GM12878 (cell line): ENCODE data around the gene NFKB2. TPM values are rescaled to one million over a fixed set of nuclear protein-coding genes. Genes with fewer than 3 reads are reported as not detected.

Experiments
- BRCA1 ChIP-seq: IDR thresholded peaks from 2 replicates; pipeline ENCODE4 v1.6.1; 2011; ENCODE audit warnings: low read depth, low read length, improper control_type of control experiment
- CHD1 ChIP-seq: IDR thresholded peaks from 2 replicates; pipeline ENCODE4 v1.6.1; 2012; ENCODE audit warnings: low read depth, low read length, improper control_type of control experiment
- CHD4 ChIP-seq: fragments of 200-600 bp; sonication (generic); IDR thresholded peaks from 2 replicates; pipeline ENCODE4 v1.6.1; 2016; ENCODE audit warnings: mild to moderate bottlenecking
- FOS ChIP-seq: IDR thresholded peaks from 3 replicates; pipeline ENCODE4 v1.6.1; 2011; ENCODE audit warnings: borderline replicate concordance; ENCODE audit not compliant: insufficient read length; ENCODE audit errors: extremely low read depth
- IKZF2 ChIP-seq, 2 experiments: fragments of 450-650 bp; IDR thresholded peaks; 2 replicates each; pipeline ENCODE4 v1.6.1; 2017; ENCODE audit warnings: mild to moderate bottlenecking in 2 of 2, moderate library complexity in 2 of 2
- JUNB ChIP-seq: IDR thresholded peaks from 2 replicates; pipeline ENCODE4 v1.6.1; 2016; ENCODE audit warnings: antibody characterized with exemption, mild to moderate bottlenecking
- MEF2B ChIP-seq: fragments of 450-650 bp; IDR thresholded peaks from 2 replicates; pipeline ENCODE4 v1.6.1; 2018; ENCODE audit warnings: mild to moderate bottlenecking, moderate library complexity; ENCODE audit not compliant: partially characterized antibody, poor library complexity, severe bottlenecking
- MTA2 ChIP-seq: fragments of 450-650 bp; IDR thresholded peaks from 2 replicates; pipeline ENCODE4 v1.6.1; 2016; ENCODE audit warnings: low read depth, mild to moderate bottlenecking, moderate library complexity
- MXI1 ChIP-seq: fragments of 150-350 bp; IDR thresholded peaks from 2 replicates; pipeline ENCODE4 v1.6.1; 2011; ENCODE audit warnings: low read depth, mild to moderate bottlenecking, inconsistent platforms, low read length, improper control_type of control experiment
- MYC ChIP-seq: IDR thresholded peaks from 2 replicates; pipeline ENCODE4 v1.6.1; 2011; ENCODE audit warnings: mild to moderate bottlenecking, low read length, moderate library complexity, inconsistent platforms; ENCODE audit not compliant: insufficient read depth, insufficient replicate concordance, insufficient read length, severe bottlenecking
- NR2C1 ChIP-seq: fragments of 450-650 bp; IDR thresholded peaks from 2 replicates; pipeline ENCODE4 v1.6.1; 2017; ENCODE audit warnings: antibody characterized with exemption, mild to moderate bottlenecking, moderate library complexity
- POLR2A ChIP-seq: IDR thresholded peaks from 2 replicates; pipeline ENCODE4 v1.6.1; 2011; ENCODE audit warnings: low read depth, mild to moderate bottlenecking, low read length
- POLR2AphosphoS5 ChIP-seq: IDR thresholded peaks from 2 replicates; pipeline ENCODE4 v1.6.1; 2011; ENCODE audit warnings: mild to moderate bottlenecking, low read length, inconsistent platforms
- RAD51 ChIP-seq: fragments of 450-650 bp; IDR thresholded peaks from 2 replicates; pipeline ENCODE4 v1.6.1; 2016; ENCODE audit warnings: moderate library complexity, mild to moderate bottlenecking, inconsistent platforms
- SIN3A ChIP-seq: IDR thresholded peaks from 2 replicates; pipeline ENCODE4 v1.6.1; 2012; ENCODE audit warnings: low read depth, low read length, improper control_type of control experiment
- STAT1 ChIP-seq: fragments of 450-650 bp; conservative IDR thresholded peaks from 2 replicates; pipeline ENCODE4 v1.6.1; 2014; ENCODE audit warnings: antibody characterized with exemption, mild to moderate bottlenecking
- ZNF217 ChIP-seq: fragments of 450-650 bp; IDR thresholded peaks from 2 replicates; pipeline ENCODE4 v1.6.1; 2017; ENCODE audit warnings: antibody characterized with exemption, mild to moderate bottlenecking
- ZSCAN29 ChIP-seq: fragments of 450-650 bp; IDR thresholded peaks from 2 replicates; pipeline ENCODE4 v1.6.1; 2017; ENCODE audit warnings: mild to moderate bottlenecking, moderate library complexity
- polyA plus RNA-seq, 11 experiments: library from polyadenylated mRNA; depleted of rRNA in 4 of 11; unstranded in 6 of 11; stranded (reverse) in 5 of 11; fragments of >200 nt; fragmentation: Nextera tagmentation in 4 of 11; fragmentation: Illumina TruSeq in 1 of 11; extraction: Ambion mirVana in 4 of 11; extraction: Trizol in 1 of 11; gene quantifications; 1 replicate in 1 of 11; 2 replicates in 10 of 11; pipeline versions ENCODE4 v1.2.1 to v1.2.3, GENCODE V29; 2011 to 2016; ENCODE audit warnings: inconsistent platforms in 2 of 11, missing spikeins in 2 of 11, low read depth in 1 of 11
- total RNA-seq, 4 experiments: library from RNA; depleted of rRNA in 3 of 4; stranded (reverse); fragments of >200 nt in 3 of 4; fragmentation: Illumina TruSeq in 1 of 4; extraction: Trizol in 1 of 4; gene quantifications; 2 replicates each; pipeline versions ENCODE4 v1.2.1 to v1.2.3, GENCODE V29; 2013 to 2021
- TF ChIP-seq, protein P1 (sequence below): IDR thresholded peaks from 2 replicates; pipeline ENCODE4 v1.6.1; 2012; ENCODE audit warnings: low read depth, low read length, improper control_type of control experiment
- TF ChIP-seq, protein P2 (sequence below): IDR thresholded peaks from 2 replicates; pipeline ENCODE4 v1.6.1; 2011; ENCODE audit warnings: low read depth, mild to moderate bottlenecking, low read length, moderate library complexity, borderline replicate concordance; ENCODE audit errors: extremely low read depth
- TF ChIP-seq, protein P3 (sequence below): IDR thresholded peaks from 2 replicates; pipeline ENCODE4 v1.6.1; 2012; ENCODE audit warnings: low read depth, low read length, improper control_type of control experiment
- TF ChIP-seq, protein P4 (sequence below): fragments of 450-650 bp; formaldehyde crosslinking; IDR thresholded peaks from 2 replicates; pipeline ENCODE4 v1.4.0; 2020; ENCODE audit warnings: mild to moderate bottlenecking, moderate library complexity

Gene NFKB2
- total and polyA plus RNA-seq, 10 of the 15 experiments (the other 5 are each of a cell fraction or from before 2014, with no cell fraction given), result 0.56 to 144 (median 49.4) TPM

DNA sequence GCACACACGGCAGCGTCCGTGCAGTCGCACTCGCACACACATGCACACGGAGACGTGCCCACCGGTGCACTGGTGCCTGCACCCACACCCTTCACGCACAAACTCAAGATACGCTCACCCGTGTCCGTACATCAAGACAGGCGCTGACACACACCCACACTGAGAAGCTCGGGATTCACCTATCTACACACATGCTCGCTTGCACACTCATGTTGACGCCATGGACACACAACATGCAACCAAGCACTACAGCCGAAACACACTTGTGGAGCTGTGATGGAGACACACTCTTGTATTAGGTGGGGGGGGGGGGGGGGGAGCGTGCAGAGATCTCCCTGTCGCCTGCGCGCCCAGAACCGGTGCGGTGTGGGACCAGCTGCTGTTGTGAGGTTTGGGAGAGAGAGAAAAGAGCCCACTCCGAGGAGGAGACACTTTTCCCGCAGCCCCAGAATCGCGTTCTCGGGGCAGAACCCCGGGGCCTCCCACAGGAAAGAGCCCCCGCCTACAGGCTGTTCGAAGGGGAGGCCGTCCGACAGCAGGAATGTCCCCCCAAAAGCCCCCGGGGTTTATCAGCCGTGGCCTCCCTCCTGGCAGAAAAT is 605 bp upstream of the NFKB2 start (continued):
- TF ChIP-seq, protein P1, sequence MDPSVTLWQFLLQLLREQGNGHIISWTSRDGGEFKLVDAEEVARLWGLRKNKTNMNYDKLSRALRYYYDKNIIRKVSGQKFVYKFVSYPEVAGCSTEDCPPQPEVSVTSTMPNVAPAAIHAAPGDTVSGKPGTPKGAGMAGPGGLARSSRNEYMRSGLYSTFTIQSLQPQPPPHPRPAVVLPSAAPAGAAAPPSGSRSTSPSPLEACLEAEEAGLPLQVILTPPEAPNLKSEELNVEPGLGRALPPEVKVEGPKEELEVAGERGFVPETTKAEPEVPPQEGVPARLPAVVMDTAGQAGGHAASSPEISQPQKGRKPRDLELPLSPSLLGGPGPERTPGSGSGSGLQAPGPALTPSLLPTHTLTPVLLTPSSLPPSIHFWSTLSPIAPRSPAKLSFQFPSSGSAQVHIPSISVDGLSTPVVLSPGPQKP, result no peak
- TF ChIP-seq IKZF2 (IDR thresholded peaks at IDR 0.05) (no peak), MEF2B (no peak), CHD4 (no peak), FOS (no peak), MXI1 (no peak), ZSCAN29 (0 out of 2 replicates have a peak, but pooled peaks have one; percentile 23), MTA2 (peak; percentile 41; the same call in 1 of the 2 replicates), POLR2A (peak; percentile 65), BRCA1 (no peak), NR2C1 (no peak), POLR2AphosphoS5 (peak; percentile 89), CHD1 (no peak; the same call in 1 of the 2 replicates), ZNF217 (no peak), RAD51 (no peak), JUNB (no peak), SIN3A (peak; percentile 35; the same call in 1 of the 2 replicates), MYC (peak; percentile 7), STAT1 (no peak)
- TF ChIP-seq, protein P2, sequence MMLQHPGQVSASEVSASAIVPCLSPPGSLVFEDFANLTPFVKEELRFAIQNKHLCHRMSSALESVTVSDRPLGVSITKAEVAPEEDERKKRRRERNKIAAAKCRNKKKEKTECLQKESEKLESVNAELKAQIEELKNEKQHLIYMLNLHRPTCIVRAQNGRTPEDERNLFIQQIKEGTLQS, result no peak
- TF ChIP-seq, protein P3, sequence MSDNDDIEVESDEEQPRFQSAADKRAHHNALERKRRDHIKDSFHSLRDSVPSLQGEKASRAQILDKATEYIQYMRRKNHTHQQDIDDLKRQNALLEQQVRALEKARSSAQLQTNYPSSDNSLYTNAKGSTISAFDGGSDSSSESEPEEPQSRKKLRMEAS, result no peak
- TF ChIP-seq, protein P4, sequence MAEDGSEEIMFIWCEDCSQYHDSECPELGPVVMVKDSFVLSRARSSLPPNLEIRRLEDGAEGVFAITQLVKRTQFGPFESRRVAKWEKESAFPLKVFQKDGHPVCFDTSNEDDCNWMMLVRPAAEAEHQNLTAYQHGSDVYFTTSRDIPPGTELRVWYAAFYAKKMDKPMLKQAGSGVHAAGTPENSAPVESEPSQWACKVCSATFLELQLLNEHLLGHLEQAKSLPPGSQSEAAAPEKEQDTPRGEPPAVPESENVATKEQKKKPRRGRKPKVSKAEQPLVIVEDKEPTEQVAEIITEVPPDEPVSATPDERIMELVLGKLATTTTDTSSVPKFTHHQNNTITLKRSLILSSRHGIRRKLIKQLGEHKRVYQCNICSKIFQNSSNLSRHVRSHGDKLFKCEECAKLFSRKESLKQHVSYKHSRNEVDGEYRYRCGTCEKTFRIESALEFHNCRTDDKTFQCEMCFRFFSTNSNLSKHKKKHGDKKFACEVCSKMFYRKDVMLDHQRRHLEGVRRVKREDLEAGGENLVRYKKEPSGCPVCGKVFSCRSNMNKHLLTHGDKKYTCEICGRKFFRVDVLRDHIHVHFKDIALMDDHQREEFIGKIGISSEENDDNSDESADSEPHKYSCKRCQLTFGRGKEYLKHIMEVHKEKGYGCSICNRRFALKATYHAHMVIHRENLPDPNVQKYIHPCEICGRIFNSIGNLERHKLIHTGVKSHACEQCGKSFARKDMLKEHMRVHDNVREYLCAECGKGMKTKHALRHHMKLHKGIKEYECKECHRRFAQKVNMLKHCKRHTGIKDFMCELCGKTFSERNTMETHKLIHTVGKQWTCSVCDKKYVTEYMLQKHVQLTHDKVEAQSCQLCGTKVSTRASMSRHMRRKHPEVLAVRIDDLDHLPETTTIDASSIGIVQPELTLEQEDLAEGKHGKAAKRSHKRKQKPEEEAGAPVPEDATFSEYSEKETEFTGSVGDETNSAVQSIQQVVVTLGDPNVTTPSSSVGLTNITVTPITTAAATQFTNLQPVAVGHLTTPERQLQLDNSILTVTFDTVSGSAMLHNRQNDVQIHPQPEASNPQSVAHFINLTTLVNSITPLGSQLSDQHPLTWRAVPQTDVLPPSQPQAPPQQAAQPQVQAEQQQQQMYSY (CRISPR knock-in tag), result no peak
